Measurements from ENCODE around the gene PSMD8. TPM values are rescaled to one million over a fixed set of nuclear protein-coding genes. Genes with fewer than 3 reads are reported as not detected.

PSMD8 gene
- total and polyA plus RNA-seq, 2 experiments from 2014 or later = 231 to 292 TPM

DNA sequence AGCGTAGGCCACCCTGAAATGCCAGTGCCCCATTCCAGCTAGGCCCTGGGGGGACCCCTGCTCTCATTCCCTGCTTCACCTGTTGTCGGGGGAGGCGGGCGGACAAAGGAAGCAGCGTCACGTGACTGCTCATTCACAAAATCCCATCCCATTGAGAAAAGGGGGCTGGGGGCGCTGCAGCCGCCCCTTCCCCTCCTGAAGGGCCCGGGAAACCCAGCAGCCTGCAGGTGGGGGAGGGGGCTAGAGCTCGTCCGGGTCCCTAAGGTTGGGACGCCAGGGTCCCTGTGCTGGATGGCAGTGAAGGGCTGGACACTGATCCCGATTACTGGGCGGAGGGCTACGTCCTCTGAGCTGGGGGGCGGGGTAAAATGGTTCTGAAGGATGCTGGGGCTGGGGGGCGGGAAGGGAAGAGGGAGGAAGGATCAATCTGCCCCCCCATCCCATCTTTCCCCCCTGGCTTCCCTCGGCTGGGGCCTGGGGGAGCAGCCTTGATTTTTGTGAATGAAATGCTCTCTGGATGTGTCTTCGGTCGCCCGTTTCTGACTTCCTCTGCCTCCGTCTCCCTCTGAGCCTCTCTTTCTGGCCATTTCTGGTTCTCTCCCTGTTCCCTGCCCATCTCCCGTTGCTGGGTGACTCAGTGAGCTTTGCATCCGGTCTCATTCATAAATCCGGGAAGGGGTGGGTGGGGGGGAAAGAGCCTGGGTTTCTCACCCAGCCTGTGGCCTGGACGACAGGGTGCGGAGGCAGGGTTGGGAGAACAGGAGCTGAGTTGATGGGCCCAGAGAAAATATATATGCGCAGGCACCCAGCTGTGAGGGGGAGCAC, 14.9 kb downstream of the PSMD8 start:
- peak overlapping the region; percentile 58 for H2AFZ ChIP-seq
- DNase-seq = peak; percentile 91
- H3K9me2 ChIP-seq (ENCODE audit: insufficient read depth) = no peaks in the 10 kb centered on the region
- 1 to 6% methylated on average over 20 to 28 of the region's 28 CpGs for WGBS, 2 experiments (ENCODE audit: low coverage in 1 of 2, low lambda C conversion rate in 2 of 2, missing lambda C conversion rate in 2 of 2)
- peak overlapping the region; percentile 93 for H3K4me3 ChIP-seq
- peak overlapping the region; percentile 78 for H3K9ac ChIP-seq
- H3K27me3 ChIP-seq (replicated peaks; ENCODE audit: insufficient read depth) = no peaks in the 10 kb centered on the region
- H3K36me3 ChIP-seq (ENCODE audit: low read depth) = no peaks in the 10 kb centered on the region
- H4K20me1 ChIP-seq (ENCODE audit: insufficient read depth) = no peaks in the 10 kb centered on the region
- peaks cover 14% of the 10 kb centered on the region for H3K4me1 ChIP-seq (ENCODE audit: insufficient read depth)
- no peak for TF ChIP-seq EZH2 (IDR thresholded peaks at IDR 0.05; ENCODE audit: insufficient read depth, poor library complexity, severe bottlenecking)
- no peak for TF ChIP-seq EZH2phosphoT487 (IDR thresholded peaks at IDR 0.05; ENCODE audit: insufficient read depth, low read depth)
- H3K79me2 ChIP-seq (ENCODE audit: insufficient read depth) = no peaks in the 10 kb centered on the region
- H3K4me2 ChIP-seq (ENCODE audit: unreplicated experiment) = peak overlapping the region; percentile 86
- H3K27ac ChIP-seq = peak overlapping the region; percentile 68
- H3K9me3 ChIP-seq (ENCODE audit: low read depth) = no peaks in the 10 kb centered on the region
- in situ Hi-C loops (cut with MboI) = no loop called here
- 0 out of 2 replicates have a peak, but pooled peaks cover 10% of the 10 kb centered on the region for H3F3A ChIP-seq (ENCODE audit: insufficient read depth)

DNA sequence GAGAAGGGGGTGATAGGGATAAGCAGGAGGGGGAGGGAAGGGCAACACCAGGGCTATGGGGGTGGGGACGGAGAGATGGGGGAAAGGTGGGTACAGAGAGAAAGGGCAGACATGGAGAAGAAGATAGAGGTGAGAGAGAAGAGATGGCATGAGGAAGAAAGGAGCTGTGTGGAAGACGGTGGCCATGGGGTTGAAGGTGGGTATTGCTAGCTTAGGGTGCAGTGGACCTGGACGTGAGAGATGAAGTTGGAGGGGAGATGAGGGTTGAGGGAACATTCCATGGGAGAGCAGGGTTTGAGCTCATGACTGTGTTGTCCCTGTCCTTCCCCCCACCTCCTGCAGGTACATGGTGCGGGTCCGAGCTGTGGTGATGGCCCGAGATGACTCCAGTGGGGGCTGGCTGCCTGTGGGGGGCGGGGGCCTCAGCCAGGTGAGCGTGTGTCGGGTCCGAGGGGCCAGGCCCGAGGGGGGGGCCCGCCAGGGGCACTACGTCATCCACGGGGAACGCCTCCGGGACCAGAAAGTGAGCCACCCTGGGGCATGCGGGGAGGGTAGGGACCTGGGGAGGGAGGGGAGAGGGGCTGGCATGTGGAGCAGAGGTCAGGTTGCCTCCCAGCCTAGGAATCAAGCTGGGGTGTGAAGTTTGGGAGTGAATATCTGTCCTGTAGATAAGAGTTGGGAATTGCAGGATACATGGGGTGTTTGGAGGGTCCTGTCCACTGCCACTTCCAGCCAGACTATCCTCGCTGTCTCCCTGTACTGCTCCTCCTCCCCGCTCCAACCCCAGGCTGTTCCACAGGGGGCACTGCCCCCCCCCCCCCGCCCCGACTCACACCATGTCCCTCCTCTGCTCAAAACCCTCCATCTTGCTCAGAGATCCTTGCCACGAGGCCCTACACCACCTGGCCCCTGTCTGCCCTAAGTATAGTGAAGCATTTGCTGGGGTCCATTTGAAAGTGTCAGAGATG, 15.9 kb downstream of the PSMD8 start:
- Histone ChIP-seq H3K4me3 (peak overlapping the region; percentile 93), H2AFZ (no peak overlapping the region), H3K9me2 (ENCODE audit: insufficient read depth) (no peaks in the 10 kb centered on the region), H3K79me2 (ENCODE audit: insufficient read depth) (no peaks in the 10 kb centered on the region), H4K20me1 (ENCODE audit: insufficient read depth) (no peaks in the 10 kb centered on the region), H3K4me1 (ENCODE audit: insufficient read depth) (peaks cover 14% of the 10 kb centered on the region), H3K9me3 (ENCODE audit: low read depth) (no peaks in the 10 kb centered on the region), H3F3A (ENCODE audit: insufficient read depth) (0 out of 2 replicates have a peak, but pooled peaks cover 10% of the 10 kb centered on the region), H3K27ac (peak overlapping the region; percentile 28; the same call in 1 of the 2 replicates), H3K36me3 (ENCODE audit: low read depth) (no peaks in the 10 kb centered on the region), H3K27me3 (replicated peaks; ENCODE audit: insufficient read depth) (no peaks in the 10 kb centered on the region), H3K9ac (peak overlapping the region; percentile 78), H3K4me2 (ENCODE audit: unreplicated experiment) (peak overlapping the region; percentile 50)
- TF ChIP-seq EZH2phosphoT487 (IDR thresholded peaks at IDR 0.05; ENCODE audit: insufficient read depth, low read depth) (no peak), EZH2 (IDR thresholded peaks at IDR 0.05; ENCODE audit: insufficient read depth, poor library complexity, severe bottlenecking) (no peak)
- no peak for DNase-seq
- in situ Hi-C loops (cut with MboI) = no loop called here
- WGBS, 2 experiments (ENCODE audit: low coverage in 1 of 2, low lambda C conversion rate in 2 of 2, missing lambda C conversion rate in 2 of 2) = 14 to 44% methylated on average over 5 to 22 of the region's 22 CpGs

DNA sequence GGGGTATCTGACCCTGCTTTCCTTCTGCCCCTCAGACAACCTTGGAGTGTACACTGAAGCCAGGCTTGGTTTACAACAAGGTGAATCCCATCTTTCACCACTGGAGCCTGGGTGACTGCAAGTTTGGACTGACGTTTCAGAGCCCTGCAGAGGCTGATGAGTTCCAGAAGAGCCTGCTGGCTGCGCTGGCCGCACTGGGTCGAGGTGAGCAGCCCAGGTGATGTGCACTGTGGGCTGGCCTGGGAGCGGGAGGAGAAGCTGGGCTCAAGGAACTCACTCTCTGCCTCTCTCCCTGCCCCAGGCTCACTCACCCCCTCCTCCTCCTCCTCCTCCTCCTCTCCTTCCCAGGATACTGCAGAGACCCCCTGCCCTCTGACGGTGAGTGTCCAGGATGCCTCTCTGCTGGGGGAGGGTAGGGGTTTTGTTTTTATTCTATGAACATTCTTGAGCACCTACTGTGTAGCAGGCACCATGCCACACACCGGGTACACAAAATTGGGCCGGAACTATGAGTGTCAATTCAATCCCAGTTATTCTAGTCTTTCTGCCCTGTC, 17.6 kb downstream of the PSMD8 start:
- Histone ChIP-seq H3K9me3 (ENCODE audit: low read depth) (no peaks in the 10 kb centered on the region), H3K9ac (no peak overlapping the region), H3K27me3 (replicated peaks; ENCODE audit: insufficient read depth) (no peaks in the 10 kb centered on the region), H3K36me3 (ENCODE audit: low read depth) (no peaks in the 10 kb centered on the region), H3F3A (ENCODE audit: insufficient read depth) (0 out of 2 replicates have a peak, but pooled peaks cover 10% of the 10 kb centered on the region), H3K4me2 (ENCODE audit: unreplicated experiment) (no peak overlapping the region), H3K9me2 (ENCODE audit: insufficient read depth) (no peaks in the 10 kb centered on the region), H2AFZ (no peak overlapping the region), H3K4me1 (ENCODE audit: insufficient read depth) (peaks cover 14% of the 10 kb centered on the region), H3K79me2 (ENCODE audit: insufficient read depth) (no peaks in the 10 kb centered on the region), H3K4me3 (no peak overlapping the region), H4K20me1 (ENCODE audit: insufficient read depth) (no peaks in the 10 kb centered on the region), H3K27ac (no peak overlapping the region)
- TF ChIP-seq EZH2phosphoT487 (IDR thresholded peaks at IDR 0.05; ENCODE audit: insufficient read depth, low read depth) = no peak
- no peak for TF ChIP-seq EZH2 (IDR thresholded peaks at IDR 0.05; ENCODE audit: insufficient read depth, poor library complexity, severe bottlenecking)
- in situ Hi-C loops (cut with MboI) = no loop called here
- 38 to 42% methylated on average over 8 of the region's 8 CpGs for WGBS, 2 experiments (ENCODE audit: low coverage in 1 of 2, low lambda C conversion rate in 2 of 2, missing lambda C conversion rate in 2 of 2)
- no peak for DNase-seq
